Measurements from ENCODE around the gene PPP2R2C.
A peak's percentile ranks its signal among the peaks of the same experiment; 100 is the strongest.

The PPP2R2C gene

GRCh38 chr4:6334203-6334887 is 138.1 kb downstream of the PPP2R2C start:
- no peak overlapping the region for H3K18ac ChIP-seq (ENCODE audit: low read length)
- H3K79me1 ChIP-seq (ENCODE audit: low read depth, low read length), result no peaks in the 10 kb centered on the region
- no peak overlapping the region for H3K14ac ChIP-seq (ENCODE audit: low read length)
- no peak overlapping the region for H3K4me2 ChIP-seq (ENCODE audit: insufficient read depth, low read length, poor library complexity, severe bottlenecking)
- H3K36me3 ChIP-seq (replicated peaks in 1 of 2; ENCODE audit: control insufficient read depth in 2 of 2, insufficient read depth in 2 of 2, low read length in 2 of 2), result no peaks in the 10 kb centered on the region
- no peak overlapping the region for H4K91ac ChIP-seq (ENCODE audit: low read depth, low read length, poor library complexity)
- peaks cover 3 to 6% of the 10 kb centered on the region in 2 donors for H3K9me3 ChIP-seq (replicated peaks in 1 of 2; ENCODE audit: control insufficient read depth in 2 of 2, insufficient read depth in 1 of 2, low read depth in 1 of 2, low read length in 2 of 2)
- no peak overlapping the region for H2BK120ac ChIP-seq (ENCODE audit: low read depth, low read length)
- peaks cover 0 to 17% (median 0%) of the 10 kb centered on the region in 3 experiments for H3K27me3 ChIP-seq (ENCODE audit: control insufficient read depth in 3 of 3, insufficient read depth in 3 of 3, low read depth in 1 of 3, low read length in 3 of 3)
- no peak overlapping the region for H2BK5ac ChIP-seq (ENCODE audit: low read length)
- DNase-seq (ENCODE audit: low spot score), result no peak
- no peak overlapping the region for H3K4me3 ChIP-seq (ENCODE audit: low read length in 2 of 2)
- no peak overlapping the region for H3K23ac ChIP-seq (ENCODE audit: low read depth, low read length, poor library complexity)
- H2BK12ac ChIP-seq (ENCODE audit: low read length), result no peak overlapping the region
- WGBS, 2 donors (ENCODE audit: extremely low coverage in 2 of 2, insufficient read length in 2 of 2, insufficient replicate concordance in 1 of 2), result no CpG with 5 or more reads among the region's 5 CpGs
- no peak overlapping the region for H3K9ac ChIP-seq (ENCODE audit: low read depth, low read length, poor library complexity)
- H2BK15ac ChIP-seq (ENCODE audit: low read length), result no peak overlapping the region
- H3K27ac ChIP-seq (replicated peaks; ENCODE audit: low read length), result no peak overlapping the region
- H2AFZ ChIP-seq (ENCODE audit: low read length), result no peak overlapping the region
- no peak overlapping the region for H2AK5ac ChIP-seq (ENCODE audit: low read depth, low read length)
- H3K4ac ChIP-seq (ENCODE audit: low read length), result no peak overlapping the region
- H3K4me1 ChIP-seq (ENCODE audit: control insufficient read depth in 2 of 2, insufficient read depth in 1 of 2, low read depth in 1 of 2, low read length in 2 of 2), result peaks cover 0 to 2% of the 10 kb centered on the region in 2 donors
- H4K8ac ChIP-seq (ENCODE audit: low read depth, low read length), result no peak overlapping the region

GRCh38 chr4:6333301-6334202 is 138.9 kb downstream of the PPP2R2C start:
- Histone ChIP-seq H3K27me3 (ENCODE audit: control insufficient read depth in 3 of 3, insufficient read depth in 3 of 3, low read depth in 1 of 3, low read length in 3 of 3) (peaks cover 0 to 15% (median 0%) of the 10 kb centered on the region in 3 experiments), H3K79me1 (ENCODE audit: low read depth, low read length) (no peaks in the 10 kb centered on the region), H3K4me1 (ENCODE audit: control insufficient read depth in 2 of 2, insufficient read depth in 1 of 2, low read depth in 1 of 2, low read length in 2 of 2) (peaks cover 0 to 1% of the 10 kb centered on the region in 2 donors), H3K14ac (ENCODE audit: low read length) (no peak overlapping the region), H4K8ac (ENCODE audit: low read depth, low read length) (no peak overlapping the region), H2AFZ (ENCODE audit: low read length) (no peak overlapping the region), H4K91ac (ENCODE audit: low read depth, low read length, poor library complexity) (no peak overlapping the region), H2BK5ac (ENCODE audit: low read length) (no peak overlapping the region), H3K4me2 (ENCODE audit: insufficient read depth, low read length, poor library complexity, severe bottlenecking) (no peak overlapping the region), H2BK12ac (ENCODE audit: low read length) (no peak overlapping the region), H3K9ac (ENCODE audit: low read depth, low read length, poor library complexity) (no peak overlapping the region), H2BK120ac (ENCODE audit: low read depth, low read length) (no peak overlapping the region), H3K4ac (ENCODE audit: low read length) (no peak overlapping the region), H3K4me3 (ENCODE audit: low read length in 2 of 2) (no peak overlapping the region), H3K27ac (replicated peaks; ENCODE audit: low read length) (no peak overlapping the region), H2AK5ac (ENCODE audit: low read depth, low read length) (no peak overlapping the region), H3K18ac (ENCODE audit: low read length) (no peak overlapping the region), H3K36me3 (replicated peaks in 1 of 2; ENCODE audit: control insufficient read depth in 2 of 2, insufficient read depth in 2 of 2, low read length in 2 of 2) (no peaks in the 10 kb centered on the region), H3K9me3 (replicated peaks in 1 of 2; ENCODE audit: control insufficient read depth in 2 of 2, insufficient read depth in 1 of 2, low read depth in 1 of 2, low read length in 2 of 2) (peaks cover 3 to 6% of the 10 kb centered on the region in 2 donors), H2BK15ac (ENCODE audit: low read length) (peak overlapping the region; percentile 20), H3K23ac (ENCODE audit: low read depth, low read length, poor library complexity) (no peak overlapping the region)
- WGBS, 2 donors (ENCODE audit: extremely low coverage in 2 of 2, insufficient read length in 2 of 2, insufficient replicate concordance in 1 of 2), result no CpG with 5 or more reads among the region's 19 CpGs
- DNase-seq (ENCODE audit: low spot score), result no peak

GRCh38 chr4:6332669-6333050 is 139.8 kb downstream of the PPP2R2C start:
- H2BK5ac ChIP-seq (ENCODE audit: low read length), result no peak overlapping the region
- H2BK15ac ChIP-seq (ENCODE audit: low read length), result no peak overlapping the region
- no peak overlapping the region for H3K4ac ChIP-seq (ENCODE audit: low read length)
- H3K27ac ChIP-seq (replicated peaks; ENCODE audit: low read length), result no peak overlapping the region
- H4K8ac ChIP-seq (ENCODE audit: low read depth, low read length), result no peak overlapping the region
- no peak overlapping the region for H3K9ac ChIP-seq (ENCODE audit: low read depth, low read length, poor library complexity)
- no peak overlapping the region for H3K18ac ChIP-seq (ENCODE audit: low read length)
- peaks cover 0 to 15% (median 0%) of the 10 kb centered on the region in 3 experiments for H3K27me3 ChIP-seq (ENCODE audit: control insufficient read depth in 3 of 3, insufficient read depth in 3 of 3, low read depth in 1 of 3, low read length in 3 of 3)
- H2BK120ac ChIP-seq (ENCODE audit: low read depth, low read length), result no peak overlapping the region
- H3K23ac ChIP-seq (ENCODE audit: low read depth, low read length, poor library complexity), result peak overlapping the region; percentile 10
- no peaks in the 10 kb centered on the region for H3K36me3 ChIP-seq (replicated peaks in 1 of 2; ENCODE audit: control insufficient read depth in 2 of 2, insufficient read depth in 2 of 2, low read length in 2 of 2)
- no peak overlapping the region for H3K4me3 ChIP-seq (ENCODE audit: low read length in 2 of 2)
- peaks cover 0 to 1% of the 10 kb centered on the region in 2 donors for H3K4me1 ChIP-seq (ENCODE audit: control insufficient read depth in 2 of 2, insufficient read depth in 1 of 2, low read depth in 1 of 2, low read length in 2 of 2)
- DNase-seq (ENCODE audit: low spot score), result no peak
- H3K14ac ChIP-seq (ENCODE audit: low read length), result no peak overlapping the region
- no peak overlapping the region for H3K4me2 ChIP-seq (ENCODE audit: insufficient read depth, low read length, poor library complexity, severe bottlenecking)
- H4K91ac ChIP-seq (ENCODE audit: low read depth, low read length, poor library complexity), result no peak overlapping the region
- no peak overlapping the region for H2AFZ ChIP-seq (ENCODE audit: low read length)
- H2BK12ac ChIP-seq (ENCODE audit: low read length), result no peak overlapping the region
- H3K79me1 ChIP-seq (ENCODE audit: low read depth, low read length), result no peaks in the 10 kb centered on the region
- H3K9me3 ChIP-seq (replicated peaks in 1 of 2; ENCODE audit: control insufficient read depth in 2 of 2, insufficient read depth in 1 of 2, low read depth in 1 of 2, low read length in 2 of 2), result peaks cover 3 to 6% of the 10 kb centered on the region in 2 donors
- no peak overlapping the region for H2AK5ac ChIP-seq (ENCODE audit: low read depth, low read length)
- no CpG with 5 or more reads among the region's 6 CpGs for WGBS, 2 donors (ENCODE audit: extremely low coverage in 2 of 2, insufficient read length in 2 of 2, insufficient replicate concordance in 1 of 2)

Data from neuronal stem cell (in vitro differentiated cells).